C4-2B (cell line): Measurements from ENCODE around the gene MPP7.

ENCODE experiments used
- H3K27ac ChIP-seq: fragments of 450-650 bp; 2 replicates; pipeline ENCODE4 v1.5.1; 2017
- CTCF ChIP-seq: fragments of 450-650 bp; conservative IDR thresholded peaks from 2 replicates; pipeline ENCODE4 v1.5.1; 2017; ENCODE audit warnings: mild to moderate bottlenecking
- ZFX ChIP-seq: fragments of 450-650 bp; IDR thresholded peaks from 2 replicates; pipeline ENCODE4 v1.6.1; 2017

MPP7 gene

GRCh38 chr10:28269842-28270456 is 32.9 kb downstream of the MPP7 start:
- H3K27ac ChIP-seq: no peak overlapping the region
- TF ChIP-seq CTCF: no peak
- no peak for TF ChIP-seq ZFX

- no peak overlapping the region for H3K27ac ChIP-seq
- TF ChIP-seq ZFX (no peak), CTCF (no peak)
Observed at GRCh38 chr10:28266449-28267224, 36.2 kb downstream of the MPP7 start.

GRCh38 chr10:28263136-28263857 is 39.6 kb downstream of the MPP7 start:
- peak overlapping the region; percentile 75 for H3K27ac ChIP-seq
- TF ChIP-seq ZFX (no peak), CTCF (no peak; the same call in 1 of the 2 replicates)

- H3K27ac ChIP-seq: no peak overlapping the region
- TF ChIP-seq CTCF (no peak), ZFX (no peak)
Observed at GRCh38 chr10:28256776-28257175, 46.1 kb downstream of the MPP7 start.

- no peak for TF ChIP-seq ZFX
- no peak for TF ChIP-seq CTCF
- H3K27ac ChIP-seq: no peak overlapping the region
Observed at GRCh38 chr10:28254290-28254985, 48.4 kb downstream of the MPP7 start.

- no peak overlapping the region for H3K27ac ChIP-seq
- TF ChIP-seq CTCF: no peak
- no peak for TF ChIP-seq ZFX
Observed at GRCh38 chr10:28253169-28253785, 49.6 kb downstream of the MPP7 start.
